ENCODE results near the gene STXBP5.

Gene STXBP5

DNA sequence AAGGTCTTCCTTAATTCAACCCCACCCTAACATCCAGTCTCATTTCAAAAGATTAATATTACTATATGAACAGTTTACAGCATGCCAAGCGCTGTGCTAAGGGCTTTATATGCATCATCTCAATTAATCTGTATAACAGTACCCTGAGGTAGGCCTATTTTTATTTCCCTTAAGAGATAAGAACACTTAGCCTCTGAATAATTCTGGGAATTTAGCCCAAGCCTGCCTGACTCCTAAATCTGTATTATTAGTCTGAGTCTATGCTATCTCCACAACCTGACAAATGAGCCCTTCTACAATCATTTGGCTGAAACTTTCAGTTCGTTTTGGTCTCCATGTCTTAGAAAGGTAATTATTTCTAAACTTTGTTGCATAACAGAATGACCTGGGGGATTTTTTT lies 226.6 kb downstream of the STXBP5 start:
- no peak for DNase-seq
- no peak overlapping the region for H3K27ac ChIP-seq
- H3K36me3 ChIP-seq, result no peaks in the 10 kb centered on the region
- H3K9me3 ChIP-seq, result no peaks in the 10 kb centered on the region
- no peaks in the 10 kb centered on the region for H3K4me1 ChIP-seq
- no peaks in the 10 kb centered on the region for H3K27me3 ChIP-seq
- TF ChIP-seq, protein P1, sequence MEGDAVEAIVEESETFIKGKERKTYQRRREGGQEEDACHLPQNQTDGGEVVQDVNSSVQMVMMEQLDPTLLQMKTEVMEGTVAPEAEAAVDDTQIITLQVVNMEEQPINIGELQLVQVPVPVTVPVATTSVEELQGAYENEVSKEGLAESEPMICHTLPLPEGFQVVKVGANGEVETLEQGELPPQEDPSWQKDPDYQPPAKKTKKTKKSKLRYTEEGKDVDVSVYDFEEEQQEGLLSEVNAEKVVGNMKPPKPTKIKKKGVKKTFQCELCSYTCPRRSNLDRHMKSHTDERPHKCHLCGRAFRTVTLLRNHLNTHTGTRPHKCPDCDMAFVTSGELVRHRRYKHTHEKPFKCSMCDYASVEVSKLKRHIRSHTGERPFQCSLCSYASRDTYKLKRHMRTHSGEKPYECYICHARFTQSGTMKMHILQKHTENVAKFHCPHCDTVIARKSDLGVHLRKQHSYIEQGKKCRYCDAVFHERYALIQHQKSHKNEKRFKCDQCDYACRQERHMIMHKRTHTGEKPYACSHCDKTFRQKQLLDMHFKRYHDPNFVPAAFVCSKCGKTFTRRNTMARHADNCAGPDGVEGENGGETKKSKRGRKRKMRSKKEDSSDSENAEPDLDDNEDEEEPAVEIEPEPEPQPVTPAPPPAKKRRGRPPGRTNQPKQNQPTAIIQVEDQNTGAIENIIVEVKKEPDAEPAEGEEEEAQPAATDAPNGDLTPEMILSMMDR (IDR thresholded peaks at IDR 0.05), result no peak
- intact Hi-C loops (cut with DNase I; ENCODE audit: low total_unique reads), result no loop called here
- no peak overlapping the region for H3K4me3 ChIP-seq

DNA sequence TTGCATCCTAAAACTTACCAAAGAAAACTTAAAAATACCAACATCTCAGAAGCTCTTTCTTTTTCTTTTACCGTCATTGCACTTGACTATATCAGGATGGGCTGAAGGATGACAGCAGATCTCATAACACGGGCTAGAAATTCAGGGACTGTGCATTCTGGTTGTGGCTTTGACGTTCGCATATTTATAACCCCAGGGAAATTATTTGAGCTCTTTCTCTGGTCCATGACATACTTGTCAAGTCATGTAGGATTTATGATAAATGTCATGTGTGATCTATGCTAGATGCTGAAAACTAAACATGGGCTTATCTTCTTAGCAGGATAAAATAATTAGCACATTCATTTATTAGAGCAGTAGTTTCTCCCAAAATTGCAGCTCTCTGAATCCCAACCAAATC lies 229.9 kb downstream of the STXBP5 start:
- Histone ChIP-seq H3K4me1 (no peaks in the 10 kb centered on the region), H3K27me3 (no peaks in the 10 kb centered on the region), H3K4me3 (no peak overlapping the region), H3K9me3 (no peaks in the 10 kb centered on the region), H3K36me3 (no peaks in the 10 kb centered on the region), H3K27ac (no peak overlapping the region)
- intact Hi-C loops (cut with DNase I; ENCODE audit: low total_unique reads), result no loop called here
- TF ChIP-seq, protein P1 (IDR thresholded peaks at IDR 0.05), result no peak
- no peak for DNase-seq

DNA sequence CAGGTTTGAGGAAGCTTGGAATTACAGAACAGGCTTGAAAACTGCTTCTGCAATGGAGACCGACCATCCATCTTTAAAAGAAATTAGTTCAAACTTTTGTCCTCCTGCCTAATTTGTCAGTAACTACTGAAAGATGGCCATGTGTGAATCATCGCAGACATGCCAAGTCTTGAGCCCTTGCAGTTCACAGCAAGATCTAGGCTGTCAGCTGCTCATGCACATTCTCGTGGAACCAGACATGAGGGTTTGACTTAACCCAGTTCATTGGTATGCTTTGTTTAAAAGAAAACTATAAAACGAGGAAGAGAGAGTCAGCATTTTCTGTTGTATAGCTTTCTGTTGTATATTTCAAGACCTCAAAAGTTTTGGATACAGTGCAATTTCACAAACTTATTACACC lies 230.3 kb downstream of the STXBP5 start:
- DNase-seq, result no peak
- H3K9me3 ChIP-seq, result no peaks in the 10 kb centered on the region
- H3K27ac ChIP-seq, result no peak overlapping the region
- TF ChIP-seq, protein P1 (IDR thresholded peaks at IDR 0.05), result no peak
- H3K36me3 ChIP-seq, result no peaks in the 10 kb centered on the region
- H3K4me3 ChIP-seq, result no peak overlapping the region
- no peaks in the 10 kb centered on the region for H3K4me1 ChIP-seq
- no peaks in the 10 kb centered on the region for H3K27me3 ChIP-seq
- intact Hi-C loops (cut with DNase I; ENCODE audit: low total_unique reads), result no loop called here

DNA sequence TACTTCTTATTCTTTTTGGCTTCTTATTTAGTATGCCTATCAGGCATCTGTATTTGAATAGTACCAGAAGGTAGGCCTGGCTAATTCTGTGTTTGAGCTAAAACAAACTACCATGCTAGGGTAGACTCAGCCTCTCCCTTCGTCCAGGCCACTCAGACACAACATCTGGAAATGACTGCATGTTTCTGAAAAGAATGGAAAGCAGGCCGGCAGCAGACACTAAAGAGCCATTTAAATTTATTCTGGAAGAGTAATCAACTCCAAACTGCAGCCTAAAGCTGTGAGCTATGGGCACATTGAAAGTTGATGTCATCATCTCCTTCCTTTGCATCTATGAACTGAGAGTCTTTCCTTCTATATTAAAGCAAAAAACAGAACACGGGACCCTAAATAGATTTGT lies 233.4 kb downstream of the STXBP5 start:
- no peaks in the 10 kb centered on the region for H3K9me3 ChIP-seq
- DNase-seq, result no peak
- peaks cover 0 to 9% (median 0%) of the 10 kb centered on the region in 4 donors for H3K4me1 ChIP-seq
- no peaks in the 10 kb centered on the region for H3K27me3 ChIP-seq
- H3K36me3 ChIP-seq, result no peaks in the 10 kb centered on the region
- no peak overlapping the region for H3K27ac ChIP-seq
- H3K4me3 ChIP-seq, result no peak overlapping the region
- intact Hi-C loops (cut with DNase I; ENCODE audit: low total_unique reads), result no loop called here
- TF ChIP-seq, protein P1 (IDR thresholded peaks at IDR 0.05), result no peak

DNA sequence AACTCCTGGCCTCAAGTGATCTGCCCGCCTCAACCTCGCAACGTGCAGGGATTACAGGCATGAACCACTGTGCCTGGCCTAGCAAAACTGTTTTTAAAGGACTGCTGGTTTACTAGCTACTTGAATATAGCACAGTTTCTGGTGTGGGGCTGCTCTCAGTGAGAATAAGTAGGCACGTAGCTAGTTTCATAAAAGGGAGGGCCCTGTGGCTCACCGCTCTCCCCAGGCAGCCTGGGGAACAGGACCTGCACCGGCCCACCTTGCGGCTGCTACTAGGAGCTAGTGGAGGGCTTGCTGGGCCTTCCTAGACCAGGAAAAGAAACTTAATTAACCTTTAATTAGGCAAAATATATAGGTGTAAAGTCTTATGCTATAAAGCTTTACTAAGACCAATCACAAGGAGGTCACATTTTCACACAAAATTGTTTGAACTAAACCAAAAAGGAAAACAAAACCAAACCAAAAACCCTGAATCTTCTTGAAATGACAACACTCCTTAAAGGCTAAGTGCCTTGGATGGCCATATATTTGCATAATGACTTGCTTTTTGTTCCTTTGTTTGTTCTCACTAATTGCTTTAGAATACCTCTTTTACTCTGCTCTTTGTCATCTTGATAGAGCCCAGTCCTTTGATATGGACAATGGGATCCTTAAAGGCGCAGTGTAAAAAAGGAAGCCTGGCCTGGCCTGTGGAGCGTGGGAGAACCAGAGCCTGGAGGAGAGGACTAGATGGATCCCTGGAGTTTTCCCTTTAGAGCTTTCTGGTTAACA lies 234.7 kb downstream of the STXBP5 start:
- peaks cover 0 to 9% (median 0%) of the 10 kb centered on the region in 4 donors for H3K4me1 ChIP-seq
- TF ChIP-seq, protein P1 (IDR thresholded peaks at IDR 0.05), result no peak
- intact Hi-C loops (cut with DNase I; ENCODE audit: low total_unique reads), result no loop called here
- H3K27me3 ChIP-seq, result no peaks in the 10 kb centered on the region
- no peak overlapping the region for H3K27ac ChIP-seq
- no peak for DNase-seq
- H3K9me3 ChIP-seq, result no peaks in the 10 kb centered on the region
- H3K4me3 ChIP-seq, result no peak overlapping the region
- no peaks in the 10 kb centered on the region for H3K36me3 ChIP-seq
